ENCODE results near the gene TREML2. TPM values are rescaled to one million over a fixed set of nuclear protein-coding genes. Genes with fewer than 3 reads are reported as not detected.

TREML2 gene
- total and polyA plus RNA-seq, 12 donors, result 0.06 to 0.19 (median 0.18) TPM; not detected in 9

- Histone ChIP-seq H3K27me3 (no peaks in the 10 kb centered on the region), H3K9me3 (replicated peaks in 1 of 3) (no peaks in the 10 kb centered on the region), H3K36me3 (replicated peaks in 1 of 2) (no peaks in the 10 kb centered on the region), H3K4me3 (no peak overlapping the region), H3K4me1 (replicated peaks in 1 of 2) (no peaks in the 10 kb centered on the region), H3K27ac (no peak overlapping the region)
- DNase-seq, result no peak
- intact Hi-C loops (cut with DNase I), result no loop called here
- TF ChIP-seq POLR2A (IDR thresholded peaks at IDR 0.05), result no peak
- no peak for TF ChIP-seq CTCF (IDR thresholded peaks at IDR 0.05)
- WGBS, 4 donors, result 64 to 73% (median 68%) methylated on average over 3 of the region's 3 CpGs
Measured at GRCh38 chr6:41177287-41177686, 23.7 kb downstream of the TREML2 start.

- Histone ChIP-seq H3K27me3 (no peaks in the 10 kb centered on the region), H3K36me3 (replicated peaks in 1 of 2) (no peaks in the 10 kb centered on the region), H3K4me3 (no peak overlapping the region), H3K27ac (no peak overlapping the region), H3K9me3 (replicated peaks in 1 of 3) (no peaks in the 10 kb centered on the region), H3K4me1 (replicated peaks in 1 of 2) (no peaks in the 10 kb centered on the region)
- intact Hi-C loops (cut with DNase I), result no loop called here
- DNase-seq, result no peak
- TF ChIP-seq POLR2A (IDR thresholded peaks at IDR 0.05), result no peak
- no peak for TF ChIP-seq CTCF (IDR thresholded peaks at IDR 0.05)
- 86 to 91% (median 89%) methylated on average over 12 of the region's 12 CpGs for WGBS, 4 donors
Measured at GRCh38 chr6:41176189-41176588, 24.8 kb downstream of the TREML2 start.

GRCh38 chr6:41175084-41175483 is 25.9 kb downstream of the TREML2 start:
- intact Hi-C loops (cut with DNase I), result no loop called here
- Histone ChIP-seq H3K27ac (no peak overlapping the region), H3K4me1 (replicated peaks in 1 of 2) (no peaks in the 10 kb centered on the region), H3K4me3 (no peak overlapping the region), H3K36me3 (replicated peaks in 1 of 2) (no peaks in the 10 kb centered on the region), H3K27me3 (no peaks in the 10 kb centered on the region), H3K9me3 (replicated peaks in 1 of 3) (no peaks in the 10 kb centered on the region)
- TF ChIP-seq POLR2A (IDR thresholded peaks at IDR 0.05) (no peak), CTCF (IDR thresholded peaks at IDR 0.05) (no peak)
- 64 to 83% (median 74%) methylated on average over 1 of the region's 1 CpG for WGBS, 4 donors
- no peak for DNase-seq

- H3K27me3 ChIP-seq, result no peaks in the 10 kb centered on the region
- no peak for TF ChIP-seq CTCF (IDR thresholded peaks at IDR 0.05)
- TF ChIP-seq POLR2A (IDR thresholded peaks at IDR 0.05), result no peak
- H3K9me3 ChIP-seq (replicated peaks in 1 of 3), result no peaks in the 10 kb centered on the region
- no peaks in the 10 kb centered on the region for H3K36me3 ChIP-seq (replicated peaks in 1 of 2)
- 65 to 72% (median 71%) methylated on average over 2 of the region's 2 CpGs for WGBS, 4 donors
- DNase-seq, result no peak
- no peak overlapping the region for H3K27ac ChIP-seq
- intact Hi-C loops (cut with DNase I), result no loop called here
- H3K4me3 ChIP-seq, result no peak overlapping the region
- no peaks in the 10 kb centered on the region for H3K4me1 ChIP-seq (replicated peaks in 1 of 2)
Measured at GRCh38 chr6:41174610-41175009, 26.3 kb downstream of the TREML2 start.

Data from adrenal gland (tissue), 12 donors.